GM12873 (cell line): ENCODE data around the gene KANSL3.

ENCODE experiments used
- TF ChIP-seq, protein P1 (sequence below): IDR thresholded peaks from 2 replicates; pipeline ENCODE4 v1.5.1; 2012; ENCODE audit warnings: low read depth, mild to moderate bottlenecking, moderate library complexity, low read length, control low read depth; ENCODE audit not compliant: insufficient read depth; ENCODE audit errors: missing control alignments

Gene KANSL3

DNA sequence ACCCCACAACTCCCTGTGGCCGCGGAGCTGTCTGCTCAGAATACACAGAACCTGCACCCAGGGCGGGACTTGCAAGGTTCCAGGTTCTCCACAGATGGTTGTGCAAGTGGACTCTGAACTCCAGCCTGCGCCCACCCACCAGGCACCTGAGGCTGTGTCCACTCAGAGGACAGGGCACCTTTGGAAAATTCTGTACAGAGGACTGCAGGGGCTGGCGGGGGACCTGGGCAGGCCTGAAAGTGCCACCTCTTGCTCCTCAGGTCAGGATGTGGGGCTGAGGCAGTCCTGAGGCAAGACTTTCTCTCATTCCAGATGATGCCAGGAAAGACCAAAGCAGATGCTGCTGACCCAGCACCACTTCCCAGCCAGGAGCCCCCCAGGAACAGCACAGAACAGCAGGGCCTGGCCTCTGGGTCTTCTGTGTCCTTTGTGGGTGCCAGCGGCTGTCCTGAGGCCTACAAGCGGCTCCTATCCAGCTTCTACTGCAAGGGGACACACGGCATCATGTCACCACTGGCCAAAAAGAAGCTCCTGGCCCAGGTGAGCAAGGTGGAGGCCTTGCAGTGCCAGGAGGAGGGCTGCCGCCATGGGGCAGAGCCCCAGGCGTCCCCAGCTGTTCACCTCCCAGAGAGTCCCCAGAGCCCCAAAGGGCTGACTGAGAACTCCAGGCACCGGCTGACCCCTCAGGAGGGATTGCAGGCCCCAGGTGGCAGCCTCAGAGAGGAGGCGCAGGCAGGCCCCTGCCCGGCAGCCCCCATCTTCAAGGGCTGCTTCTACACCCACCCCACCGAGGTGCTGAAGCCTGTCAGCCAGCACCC lies 87.1 kb downstream of the KANSL3 start:
- TF ChIP-seq, protein P1, sequence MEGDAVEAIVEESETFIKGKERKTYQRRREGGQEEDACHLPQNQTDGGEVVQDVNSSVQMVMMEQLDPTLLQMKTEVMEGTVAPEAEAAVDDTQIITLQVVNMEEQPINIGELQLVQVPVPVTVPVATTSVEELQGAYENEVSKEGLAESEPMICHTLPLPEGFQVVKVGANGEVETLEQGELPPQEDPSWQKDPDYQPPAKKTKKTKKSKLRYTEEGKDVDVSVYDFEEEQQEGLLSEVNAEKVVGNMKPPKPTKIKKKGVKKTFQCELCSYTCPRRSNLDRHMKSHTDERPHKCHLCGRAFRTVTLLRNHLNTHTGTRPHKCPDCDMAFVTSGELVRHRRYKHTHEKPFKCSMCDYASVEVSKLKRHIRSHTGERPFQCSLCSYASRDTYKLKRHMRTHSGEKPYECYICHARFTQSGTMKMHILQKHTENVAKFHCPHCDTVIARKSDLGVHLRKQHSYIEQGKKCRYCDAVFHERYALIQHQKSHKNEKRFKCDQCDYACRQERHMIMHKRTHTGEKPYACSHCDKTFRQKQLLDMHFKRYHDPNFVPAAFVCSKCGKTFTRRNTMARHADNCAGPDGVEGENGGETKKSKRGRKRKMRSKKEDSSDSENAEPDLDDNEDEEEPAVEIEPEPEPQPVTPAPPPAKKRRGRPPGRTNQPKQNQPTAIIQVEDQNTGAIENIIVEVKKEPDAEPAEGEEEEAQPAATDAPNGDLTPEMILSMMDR = no peak

DNA sequence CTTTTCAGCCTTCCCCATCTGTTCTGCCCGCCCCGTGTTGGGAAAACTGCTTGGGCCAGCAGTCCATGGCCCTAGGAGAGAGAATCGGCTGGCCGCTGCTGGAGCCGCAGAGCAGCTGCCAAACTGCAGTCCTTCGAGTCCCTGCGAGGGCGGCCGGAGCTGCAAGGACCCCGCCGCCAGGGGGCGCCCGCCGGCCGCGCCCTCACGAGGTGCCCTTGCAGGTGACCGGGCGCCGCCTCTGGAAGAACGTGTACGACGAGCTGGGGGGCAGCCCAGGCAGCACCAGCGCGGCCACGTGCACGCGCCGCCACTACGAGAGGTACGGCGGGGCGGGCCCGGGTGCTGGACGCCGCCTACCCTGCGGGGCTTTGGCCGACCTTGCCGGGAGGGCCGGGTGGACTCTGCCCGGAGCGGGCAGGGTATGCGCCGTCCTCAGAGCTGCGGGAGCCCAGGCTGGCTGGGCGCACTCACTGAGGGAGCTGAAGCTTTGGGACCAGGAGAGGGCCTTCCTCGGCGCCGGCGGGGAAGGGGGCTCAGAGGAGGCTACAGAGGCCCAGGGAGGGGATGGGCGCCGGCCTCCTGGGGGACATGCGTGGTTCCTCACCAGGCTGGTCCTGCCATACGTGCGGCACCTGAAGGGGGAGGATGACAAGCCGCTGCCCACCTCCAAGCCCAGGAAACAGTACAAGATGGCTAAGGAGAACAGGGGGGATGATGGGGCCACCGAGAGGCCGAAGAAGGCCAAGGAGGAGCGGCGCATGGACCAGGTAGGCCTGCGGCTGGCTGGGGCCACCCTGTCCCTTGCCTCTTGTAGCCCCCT lies 87.9 kb downstream of the KANSL3 start:
- TF ChIP-seq, protein P1 = peak; percentile 47

DNA sequence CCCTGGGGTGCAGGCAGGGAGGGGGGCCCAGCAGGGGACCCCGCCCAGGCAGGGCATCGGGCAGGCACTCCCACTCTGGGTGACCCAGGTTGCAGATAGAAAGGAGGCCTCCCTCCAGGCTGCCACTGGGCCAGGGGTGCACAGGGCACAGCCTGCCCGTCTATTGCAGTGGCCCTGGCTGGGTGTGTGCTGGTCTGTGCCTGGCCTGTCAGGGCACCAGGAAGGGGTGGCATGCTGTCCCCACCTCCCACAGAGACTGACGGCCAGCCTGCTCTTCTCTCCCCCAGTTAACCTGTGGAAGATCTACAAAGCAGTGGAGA lies 88.7 kb downstream of the KANSL3 start:
- TF ChIP-seq, protein P1 = no peak

DNA sequence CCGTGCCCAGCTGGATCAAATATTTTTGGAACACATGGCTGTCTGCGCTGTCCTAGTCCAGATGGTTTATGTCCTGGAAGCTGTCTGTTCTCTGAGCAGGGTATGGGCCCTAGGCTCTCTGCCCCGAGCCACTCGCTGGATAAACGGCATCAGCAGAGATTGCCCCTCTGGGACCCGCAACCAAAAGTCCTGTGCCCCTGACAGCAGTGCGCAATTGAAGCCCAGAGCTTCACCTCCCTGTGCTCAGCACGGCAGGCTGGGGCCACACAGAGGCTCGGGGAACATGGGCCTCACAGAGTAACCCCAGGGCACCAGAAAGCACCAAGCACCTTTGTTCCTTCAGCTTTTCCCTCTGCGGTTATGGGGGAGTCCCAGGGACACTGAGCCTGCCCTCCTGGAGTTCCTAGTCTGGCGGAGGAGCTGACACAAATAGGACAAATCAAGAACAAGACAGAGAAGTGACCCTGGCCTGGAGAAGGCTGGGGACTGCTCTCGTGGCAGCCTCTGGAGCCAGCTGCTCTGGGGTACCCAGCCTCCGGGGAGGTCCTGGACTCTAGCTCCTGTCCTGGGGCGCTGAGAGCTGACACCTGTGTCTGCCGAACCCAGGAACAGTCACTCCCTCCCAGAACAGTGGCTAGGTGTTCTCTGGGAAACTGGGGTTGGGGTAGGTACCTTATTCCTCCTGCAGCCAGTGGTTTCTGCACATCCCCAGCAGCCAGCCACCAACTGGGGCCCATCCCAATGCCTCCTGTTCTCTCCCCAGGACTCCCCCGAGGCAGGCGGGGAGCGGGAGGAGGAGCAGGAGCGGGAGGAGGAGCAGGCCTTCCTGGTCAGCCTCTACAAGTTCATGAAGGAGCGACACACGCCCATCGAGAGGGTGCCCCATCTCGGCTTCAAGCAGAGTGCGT lies 89.3 kb downstream of the KANSL3 start:
- TF ChIP-seq, protein P1 = no peak

DNA sequence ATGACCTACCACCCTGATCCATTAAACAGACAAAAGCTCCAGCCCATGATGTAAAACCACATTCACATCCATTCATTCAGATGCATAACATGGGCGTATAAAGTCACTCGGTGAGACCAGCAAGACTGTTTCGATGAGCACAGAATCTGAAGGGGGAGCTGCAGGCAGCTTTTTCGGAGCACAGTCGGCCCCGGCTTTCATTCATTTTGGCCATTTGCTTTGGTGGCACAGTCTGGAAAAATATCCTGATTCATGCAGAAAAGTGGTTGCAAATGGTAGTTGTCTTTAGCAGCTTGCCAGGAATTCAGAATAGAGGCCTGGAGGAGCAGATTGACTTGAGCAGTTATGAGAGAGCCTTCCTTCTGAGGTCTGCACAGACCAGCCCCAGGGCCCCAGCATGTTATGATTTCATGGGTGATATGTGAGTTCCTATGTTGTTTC lies 90.4 kb downstream of the KANSL3 start:
- TF ChIP-seq, protein P1 = no peak

DNA sequence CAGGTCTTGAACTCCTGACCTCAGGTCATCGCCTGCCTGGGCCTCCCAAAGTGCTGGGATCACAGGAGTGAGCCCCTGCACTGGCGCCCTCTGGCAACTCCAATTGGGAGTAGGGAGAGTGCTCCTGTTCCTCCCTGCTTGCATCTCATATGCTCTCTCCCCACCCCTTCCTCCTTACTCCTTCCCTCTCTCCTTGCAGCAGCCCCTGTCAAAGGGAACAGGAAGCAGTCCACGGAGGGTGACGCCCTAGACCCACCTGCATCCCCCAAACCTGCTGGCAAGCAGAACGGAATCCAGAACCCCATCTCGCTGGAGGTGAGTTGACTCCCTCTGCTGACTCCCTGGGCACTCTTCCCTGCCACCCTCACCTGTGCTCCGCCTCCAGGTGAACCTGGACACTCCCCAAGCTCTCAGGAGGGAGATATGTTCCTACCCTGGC lies 90.9 kb downstream of the KANSL3 start:
- TF ChIP-seq, protein P1 = no peak
